Small intestine (tissue), 7 donors: ENCODE results near the gene ST3GAL3. TPM values are rescaled to one million over a fixed set of nuclear protein-coding genes. Genes with fewer than 3 reads are reported as not detected.

Experiments used
- DNase-seq, 2 donors: peaks; one replicate each; pipeline versions ENCODE4 v3.0.0 to v3.0.0-alpha.2; 2013
- FAIRE-seq: peaks from 2 replicates; lab custom pipeline; 2012; peaks lifted over from hg19 to GRCh38; lab: Jason Lieb, UNC
- H3K27ac ChIP-seq, 3 donors: one replicate each; pipeline ENCODE4 v1.5.1; 2013; ENCODE audit warnings: low read length in 2 of 3, mild to moderate bottlenecking in 2 of 3, control low read depth in 1 of 3, inconsistent platforms in 1 of 3, low read depth in 1 of 3, moderate library complexity in 1 of 3
- H3K27me3 ChIP-seq, 3 donors: one replicate each; pipeline ENCODE4 v1.6.1; 2013; ENCODE audit warnings: low read length in 3 of 3, inconsistent platforms in 1 of 3; ENCODE audit not compliant: control insufficient read depth in 3 of 3, insufficient read depth in 3 of 3
- H3K36me3 ChIP-seq, 3 donors: one replicate each; pipeline ENCODE4 v1.6.1; 2013; ENCODE audit warnings: low read length in 3 of 3, inconsistent platforms in 1 of 3, low read depth in 1 of 3, mild to moderate bottlenecking in 1 of 3, moderate library complexity in 1 of 3; ENCODE audit not compliant: control insufficient read depth in 3 of 3, insufficient read depth in 2 of 3
- H3K4me1 ChIP-seq, 3 donors: one replicate each; pipeline ENCODE4 v1.6.1; 2013; ENCODE audit warnings: low read length in 2 of 3, inconsistent platforms in 1 of 3, low read depth in 1 of 3, mild to moderate bottlenecking in 1 of 3, moderate library complexity in 1 of 3; ENCODE audit not compliant: control insufficient read depth in 3 of 3, insufficient read depth in 2 of 3
- H3K4me3 ChIP-seq, 3 donors: one replicate each; pipeline ENCODE4 v1.5.1; 2013; ENCODE audit warnings: low read length in 3 of 3, control low read depth in 1 of 3, inconsistent platforms in 1 of 3, low read depth in 1 of 3, mild to moderate bottlenecking in 1 of 3, moderate library complexity in 1 of 3
- H3K9me3 ChIP-seq, 2 donors: one replicate each; pipeline ENCODE4 v1.6.1; 2013; ENCODE audit warnings: low read depth in 1 of 2, low read length in 1 of 2; ENCODE audit not compliant: control insufficient read depth in 2 of 2, insufficient read depth in 1 of 2
- WGBS, 3 donors: extraction: QIAGEN DNeasy Blood & Tissue Kit; methylation state at CpG; one replicate each; pipeline ENCODE4 v1.1.7; 2013; 5-methylcytosine and 5-hydroxymethylcytosine counted together
- polyA plus RNA-seq, 4 donors: library from polyadenylated mRNA; stranded (reverse) in 3 of 4; unstranded in 1 of 4; fragments of 200-250 nt in 3 of 4; fragments of 120-200 nt in 1 of 4; gene quantifications; one replicate each; pipeline versions ENCODE4 v1.2.1 to v1.2.3, GENCODE V29; 2013
- donor health status: healthy with polysubstance abuse.
- donor health status: control.
- donor health status: control.
- donor health status: Bipolar disorder and iron deficiency.
- donor health status: healthy.

ST3GAL3 gene
- polyA plus RNA-seq, 4 donors, result 1.1 to 5.4 (median 3.7) TPM

DNA sequence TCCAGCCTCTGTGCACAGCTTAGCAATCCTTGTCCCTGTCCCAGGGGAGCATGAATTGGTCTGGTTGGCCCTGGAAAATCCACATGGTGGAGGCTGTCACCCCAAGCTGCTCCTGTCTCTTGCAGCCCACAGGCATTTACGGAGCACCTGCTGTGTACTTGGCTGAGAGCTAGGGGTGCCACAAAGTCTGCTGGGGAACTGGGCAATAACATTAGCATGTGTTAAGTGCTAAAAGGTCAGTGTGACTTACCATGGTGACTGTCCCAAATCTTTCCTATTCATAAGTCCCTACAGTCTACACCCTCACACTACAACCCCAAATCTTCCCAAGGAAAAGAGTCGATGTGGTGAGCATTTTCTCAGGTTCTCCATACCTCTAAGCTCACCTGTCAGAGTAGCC is 172.7 kb downstream of the ST3GAL3 start:
- H3K4me1 ChIP-seq, result peaks cover 0 to 3% (median 0%) of the 10 kb centered on the region in 3 donors
- WGBS, 3 donors, result 94 to 100% (median 94%) methylated on average over 2 of the region's 2 CpGs
- H3K36me3 ChIP-seq, result peaks cover 0 to 4% (median 0%) of the 10 kb centered on the region in 3 donors
- FAIRE-seq (no peak), DNase-seq (no peak)
- no peak overlapping the region for H3K4me3 ChIP-seq
- no peaks in the 10 kb centered on the region for H3K27me3 ChIP-seq
- H3K27ac ChIP-seq, result no peak overlapping the region
- H3K9me3 ChIP-seq, result no peaks in the 10 kb centered on the region

DNA sequence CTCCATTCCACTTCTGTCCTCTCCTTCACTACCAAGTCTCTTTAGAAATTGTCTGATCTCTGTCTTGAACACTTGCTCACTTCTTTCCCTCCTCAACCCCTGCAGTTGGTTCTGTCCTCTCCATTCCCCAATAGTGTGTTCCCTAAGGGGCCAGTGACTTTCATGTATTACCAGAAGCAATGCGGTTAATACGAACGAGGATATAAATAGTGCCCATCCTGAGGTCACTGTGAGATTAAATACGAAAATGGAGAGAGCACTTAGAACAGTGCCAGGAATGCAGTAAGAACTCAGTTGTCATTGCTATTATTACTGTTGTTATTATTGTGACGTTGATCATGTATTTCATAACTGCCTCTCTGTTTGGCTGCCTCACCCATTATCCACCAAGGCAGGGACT is 173.3 kb downstream of the ST3GAL3 start:
- DNase-seq, result no peak
- WGBS, 3 donors, result 84 to 96% (median 93%) methylated on average over 5 of the region's 5 CpGs

DNA sequence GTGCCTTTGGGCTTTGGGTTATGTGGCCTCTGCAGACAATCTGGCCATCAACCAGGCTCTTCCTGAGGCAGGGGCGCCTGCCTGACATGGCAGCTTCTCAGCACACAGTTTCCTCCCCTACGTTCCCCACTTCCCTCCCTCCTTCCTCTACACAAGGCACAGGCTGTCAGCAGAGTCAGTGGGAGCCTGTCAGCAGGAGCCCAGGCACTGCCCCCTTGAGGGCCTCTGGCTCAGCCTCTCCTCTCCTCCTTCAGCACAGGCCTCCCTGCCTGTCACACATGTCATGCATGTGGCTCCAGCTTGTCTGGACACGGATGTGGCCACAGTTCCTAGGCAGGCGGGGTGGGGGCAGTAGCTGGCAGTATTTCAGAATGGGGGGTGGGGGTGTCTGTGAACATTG is 174.1 kb downstream of the ST3GAL3 start:
- H3K27ac ChIP-seq, result no peak overlapping the region
- no peak overlapping the region for H3K4me3 ChIP-seq
- peaks cover 0 to 4% (median 0%) of the 10 kb centered on the region in 3 donors for H3K36me3 ChIP-seq
- no peaks in the 10 kb centered on the region for H3K27me3 ChIP-seq
- FAIRE-seq (no peak), DNase-seq (no peak)
- no peaks in the 10 kb centered on the region for H3K9me3 ChIP-seq
- 67 to 91% (median 88%) methylated on average over 4 of the region's 4 CpGs for WGBS, 3 donors
- H3K4me1 ChIP-seq, result peaks cover 0 to 4% (median 0%) of the 10 kb centered on the region in 3 donors

More for the DNA sequence above, 173.3 kb downstream of the ST3GAL3 start:
- Histone ChIP-seq H3K4me3 (no peak overlapping the region), H3K27me3 (no peaks in the 10 kb centered on the region), H3K36me3 (peaks cover 0 to 4% (median 0%) of the 10 kb centered on the region in 3 donors), H3K27ac (no peak overlapping the region), H3K4me1 (peaks cover 0 to 4% (median 0%) of the 10 kb centered on the region in 3 donors), H3K9me3 (no peaks in the 10 kb centered on the region)
- FAIRE-seq, result no peak

DNA sequence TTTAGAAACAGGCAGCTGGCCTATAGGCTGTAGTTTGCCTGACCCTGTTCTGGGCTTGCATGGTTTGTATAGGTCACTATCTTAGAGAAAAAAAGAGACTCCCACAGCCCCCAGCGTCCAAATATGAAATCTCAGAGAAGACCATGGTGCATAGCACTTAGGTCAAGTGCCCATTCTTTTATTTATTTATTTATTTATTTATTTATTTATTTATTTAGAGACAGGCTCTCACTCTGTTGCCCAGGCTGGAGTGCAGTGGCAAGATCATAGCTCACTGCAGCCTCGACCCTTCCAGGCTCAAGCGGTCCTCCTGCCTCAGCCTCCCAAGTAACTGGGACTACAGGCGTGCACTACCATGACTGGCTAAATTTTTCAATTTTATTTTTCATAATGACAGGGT is 175.4 kb downstream of the ST3GAL3 start:
- peaks cover 0 to 4% (median 0%) of the 10 kb centered on the region in 3 donors for H3K4me1 ChIP-seq
- no peak overlapping the region for H3K27ac ChIP-seq
- FAIRE-seq (no peak), DNase-seq (no peak)
- 93 to 95% (median 95%) methylated on average over 4 of the region's 4 CpGs for WGBS, 3 donors
- H3K36me3 ChIP-seq, result peaks cover 0 to 4% (median 0%) of the 10 kb centered on the region in 3 donors
- no peaks in the 10 kb centered on the region for H3K9me3 ChIP-seq
- H3K27me3 ChIP-seq, result no peaks in the 10 kb centered on the region
- no peak overlapping the region for H3K4me3 ChIP-seq

DNA sequence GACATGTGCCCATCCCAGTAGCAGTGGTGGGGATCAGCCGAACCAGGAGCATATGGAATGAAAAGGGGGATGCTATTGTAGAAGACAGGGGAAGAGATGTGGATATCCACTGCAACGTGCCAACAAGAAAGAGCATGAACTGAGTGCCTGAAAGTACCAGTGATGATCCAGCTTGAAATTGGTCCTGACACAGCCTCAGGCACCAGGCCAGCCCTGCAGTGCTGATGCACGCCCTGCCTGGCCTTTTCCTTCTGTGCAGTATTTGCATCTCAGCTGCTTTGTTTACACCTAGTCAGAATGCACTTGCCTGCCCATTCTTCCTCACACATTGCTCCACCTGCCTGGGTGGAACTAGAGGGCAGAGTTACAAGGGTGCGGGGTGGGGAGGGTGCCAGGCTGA is 176.0 kb downstream of the ST3GAL3 start:
- DNase-seq (peak in 1 of 2 donors; percentile 3), FAIRE-seq (no peak)
- no peaks in the 10 kb centered on the region for H3K27me3 ChIP-seq
- H3K9me3 ChIP-seq, result no peaks in the 10 kb centered on the region
- H3K27ac ChIP-seq, result no peak overlapping the region
- WGBS, 3 donors, result 81 to 86% (median 85%) methylated on average over 4 of the region's 4 CpGs
- H3K4me3 ChIP-seq, result no peak overlapping the region
- peaks cover 0 to 4% (median 0%) of the 10 kb centered on the region in 3 donors for H3K36me3 ChIP-seq
- peaks cover 0 to 4% (median 0%) of the 10 kb centered on the region in 3 donors for H3K4me1 ChIP-seq

DNA sequence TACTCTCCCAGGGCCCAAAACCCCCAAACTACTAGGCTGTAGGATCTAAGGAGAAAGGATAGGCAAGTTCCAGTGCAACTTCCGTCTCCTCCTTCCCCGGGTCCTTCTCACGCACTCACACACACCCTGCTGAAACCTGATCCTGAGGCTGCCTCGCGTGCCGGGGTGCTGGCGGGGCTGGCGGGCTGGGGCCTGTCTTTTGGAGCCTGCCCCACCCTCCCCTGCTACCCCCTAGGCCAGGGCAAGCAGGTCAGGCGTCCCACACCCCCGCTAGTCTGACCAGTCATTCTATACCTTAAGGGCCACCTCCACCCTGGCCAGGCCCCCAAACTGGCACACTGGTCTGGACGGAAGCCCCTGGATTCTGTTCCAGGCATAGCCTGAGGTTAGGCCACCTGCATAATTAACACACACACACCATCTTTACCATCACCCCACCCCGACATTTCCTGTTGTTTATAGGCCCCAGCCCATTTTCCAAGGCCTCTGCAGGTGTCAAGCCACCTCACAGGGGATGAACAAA is 178.0 kb downstream of the ST3GAL3 start:
- Histone ChIP-seq H3K4me3 (no peak overlapping the region), H3K36me3 (no peaks in the 10 kb centered on the region), H3K27ac (no peak overlapping the region), H3K27me3 (no peaks in the 10 kb centered on the region), H3K9me3 (no peaks in the 10 kb centered on the region), H3K4me1 (peaks cover 0 to 4% (median 0%) of the 10 kb centered on the region in 3 donors)
- peak in 1 of 2 donors; percentile 24 for DNase-seq
- no peak for FAIRE-seq
- 88 to 96% (median 90%) methylated on average over 12 of the region's 12 CpGs for WGBS, 3 donors

DNA sequence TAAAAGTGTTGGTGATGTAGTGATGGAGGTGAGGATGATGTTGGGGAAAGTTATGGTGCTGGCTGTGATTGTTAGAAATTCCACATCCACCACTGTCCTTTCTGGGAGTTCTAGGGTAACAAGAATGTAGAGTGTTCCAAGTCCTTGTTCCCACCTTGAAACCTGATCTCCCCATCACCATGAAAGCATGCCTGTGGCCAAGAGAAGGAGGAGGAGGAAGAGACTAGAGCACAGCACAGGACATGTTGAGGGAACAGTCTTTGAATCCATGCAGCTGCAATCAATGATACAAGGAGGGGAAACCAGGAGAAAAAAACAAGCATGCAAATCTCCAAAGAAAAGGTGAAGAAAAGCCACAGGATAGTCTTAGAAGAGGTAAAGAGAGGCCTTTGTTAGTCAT is 180.4 kb downstream of the ST3GAL3 start:
- H3K4me1 ChIP-seq, result peaks cover 0 to 4% (median 0%) of the 10 kb centered on the region in 3 donors
- H3K36me3 ChIP-seq, result no peaks in the 10 kb centered on the region
- no peak overlapping the region for H3K27ac ChIP-seq
- FAIRE-seq (no peak), DNase-seq (no peak)
- H3K27me3 ChIP-seq, result no peaks in the 10 kb centered on the region
- no peaks in the 10 kb centered on the region for H3K9me3 ChIP-seq
- H3K4me3 ChIP-seq, result no peak overlapping the region

DNA sequence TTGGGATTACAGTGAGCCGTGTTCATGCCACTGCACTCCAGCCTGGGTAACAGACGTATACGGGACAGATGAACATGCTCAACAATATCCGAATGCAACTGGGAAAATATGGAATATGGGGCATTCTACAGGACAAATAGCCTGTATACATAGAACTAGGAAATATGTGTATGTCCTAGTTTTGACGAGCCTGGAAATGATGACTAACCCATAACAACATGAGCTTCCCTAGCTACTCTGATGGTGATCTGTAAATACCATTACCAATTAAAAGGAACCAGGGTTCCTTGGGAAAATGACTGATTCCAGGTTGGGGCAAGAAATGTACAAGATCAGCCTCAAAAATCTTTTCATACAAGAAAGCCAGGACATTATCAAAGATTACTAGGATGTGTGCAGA is 183.5 kb downstream of the ST3GAL3 start:
- no peak for FAIRE-seq
- no peaks in the 10 kb centered on the region for H3K9me3 ChIP-seq
- H3K4me3 ChIP-seq, result no peak overlapping the region
- no peak for DNase-seq
- H3K27me3 ChIP-seq, result no peaks in the 10 kb centered on the region
- H3K4me1 ChIP-seq, result peaks cover 0 to 3% (median 0%) of the 10 kb centered on the region in 3 donors
- H3K36me3 ChIP-seq, result no peaks in the 10 kb centered on the region
- no peak overlapping the region for H3K27ac ChIP-seq
- 89 to 94% (median 92%) methylated on average over 5 of the region's 5 CpGs for WGBS, 3 donors

DNA sequence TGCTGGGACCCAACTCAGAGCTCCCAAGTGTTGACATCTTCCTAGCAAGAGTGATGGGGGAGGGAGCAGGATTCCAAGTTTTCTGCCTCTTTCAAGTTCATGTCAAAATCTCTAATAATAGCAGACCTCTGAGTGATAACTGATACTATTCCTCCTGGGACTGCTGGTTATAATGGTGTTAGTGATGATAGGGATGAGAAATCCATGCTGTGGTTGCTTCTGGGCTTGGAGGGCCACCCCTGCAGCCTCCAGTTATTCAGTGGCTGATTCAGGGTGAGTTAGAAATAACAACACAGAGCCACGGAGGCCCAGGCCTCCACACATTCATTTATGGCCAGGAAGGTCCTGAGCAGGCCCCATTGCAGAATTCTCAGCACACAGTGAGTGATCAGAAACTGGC is 185.7 kb downstream of the ST3GAL3 start:
- FAIRE-seq (no peak), DNase-seq (no peak)
- peaks cover 0 to 2% (median 0%) of the 10 kb centered on the region in 3 donors for H3K36me3 ChIP-seq
- no peaks in the 10 kb centered on the region for H3K27me3 ChIP-seq
- H3K9me3 ChIP-seq, result no peaks in the 10 kb centered on the region
- peaks cover 0 to 3% (median 0%) of the 10 kb centered on the region in 3 donors for H3K4me1 ChIP-seq
- 47 to 92% (median 74%) methylated on average over 1 of the region's 1 CpG for WGBS, 3 donors
- no peak overlapping the region for H3K4me3 ChIP-seq
- H3K27ac ChIP-seq, result peak overlapping the region in 1 of 3 donors; percentile 41
